GM23338 (cell line): ENCODE results near the gene PRTN3. TPM values are rescaled to one million over a fixed set of nuclear protein-coding genes. Genes with fewer than 3 reads are reported as not detected.

Experiments used
- ATAC-seq: fragments of 200-7000 bp; cut with Tn5 transposase; 3 replicates; pipeline ENCODE4 v1.9.1; 2020
- DNase-seq: peaks from one replicate; pipeline ENCODE4 v3.0.0-alpha.2; 2015; ENCODE audit warnings: low spot score
- H2AFZ ChIP-seq: fragments of 200-600 bp; sonication (generic); 2 replicates; pipeline ENCODE4 v1.8.0; 2016; ENCODE audit warnings: antibody characterized with exemption, mild to moderate bottlenecking, moderate library complexity
- H3F3A ChIP-seq: fragments of 200-600 bp; sonication (generic); replicated peaks from 2 replicates; pipeline ENCODE4 v1.8.0; 2017; ENCODE audit warnings: antibody characterized with exemption, mixed run types, low read depth
- H3K27ac ChIP-seq: fragments of 200-600 bp; sonication (generic); 2 replicates; pipeline ENCODE4 v1.6.1; 2016; ENCODE audit warnings: low read depth
- H3K27me3 ChIP-seq: fragments of 200-600 bp; sonication (generic); 2 replicates; pipeline ENCODE4 v1.8.0; 2016; ENCODE audit warnings: mild to moderate bottlenecking, mixed run types, moderate library complexity; ENCODE audit not compliant: insufficient read depth
- H3K36me3 ChIP-seq: fragments of 200-600 bp; sonication (generic); 2 replicates; pipeline ENCODE4 v1.8.0; 2016; ENCODE audit warnings: mild to moderate bottlenecking; ENCODE audit not compliant: insufficient read depth
- H3K4me1 ChIP-seq: fragments of 200-600 bp; sonication (generic); 2 replicates; pipeline ENCODE4 v1.8.0; 2016; ENCODE audit warnings: mild to moderate bottlenecking, moderate library complexity; ENCODE audit not compliant: insufficient read depth
- H3K4me2 ChIP-seq: fragments of 200-600 bp; sonication (generic); 2 replicates; pipeline ENCODE4 v1.7.1; 2017; ENCODE audit warnings: mixed run types
- H3K4me3 ChIP-seq: fragments of 200-600 bp; sonication (generic); 2 replicates; pipeline ENCODE4 v1.6.1; 2016; ENCODE audit warnings: mixed run types
- H3K79me2 ChIP-seq: fragments of 200-600 bp; sonication (generic); replicated peaks from 2 replicates; pipeline ENCODE4 v1.8.0; 2017; ENCODE audit warnings: mild to moderate bottlenecking; ENCODE audit not compliant: insufficient read depth
- H3K9me2 ChIP-seq: fragments of 200-600 bp; sonication (generic); 2 replicates; pipeline ENCODE4 v1.8.0; 2017; ENCODE audit not compliant: insufficient read depth
- H4K20me1 ChIP-seq: fragments of 200-600 bp; sonication (generic); replicated peaks from 2 replicates; pipeline ENCODE4 v1.8.0; 2017; ENCODE audit warnings: mild to moderate bottlenecking; ENCODE audit not compliant: insufficient read depth
- H3K27ac Mint-ChIP-seq: 2 replicates; pipeline ENCODE4 v1.8.0; 2020; ENCODE audit warnings: inconsistent platforms, mild to moderate bottlenecking, moderate library complexity, mixed read lengths
- H3K27me3 Mint-ChIP-seq: 3 replicates; pipeline ENCODE4 v1.8.0; 2022; ENCODE audit warnings: low read depth, mild to moderate bottlenecking, moderate library complexity, mixed read lengths, inconsistent platforms; ENCODE audit not compliant: insufficient read depth, poor library complexity
- H3K36me3 Mint-ChIP-seq: 3 replicates; pipeline ENCODE4 v1.8.0; 2021; ENCODE audit warnings: low read depth, mild to moderate bottlenecking, inconsistent platforms, moderate library complexity, mixed read lengths
- H3K4me1 Mint-ChIP-seq: 3 replicates; pipeline ENCODE4 v1.8.0; 2020; ENCODE audit warnings: mild to moderate bottlenecking, inconsistent platforms, mixed read lengths
- H3K4me3 Mint-ChIP-seq: 3 replicates; pipeline ENCODE4 v1.8.0; 2021; ENCODE audit warnings: moderate library complexity, mild to moderate bottlenecking, inconsistent platforms, mixed read lengths
- H3K9me3 Mint-ChIP-seq: 3 replicates; pipeline ENCODE4 v1.8.0; 2020; ENCODE audit warnings: moderate library complexity, mild to moderate bottlenecking, inconsistent platforms, mixed read lengths
- CREB1 ChIP-seq: fragments of 250-450 bp; sonication (Bioruptor Pico); IDR thresholded peaks from 2 replicates; pipeline ENCODE4 v1.5.0; 2020; ENCODE audit warnings: low read depth, mild to moderate bottlenecking, moderate library complexity
- CTCF ChIP-seq, 2 experiments: fragments of 200-600 bp in 1 of 2; sonication (generic) in 1 of 2; conservative IDR thresholded peaks; 2 replicates each; pipeline versions ENCODE4 v1.5.1 to v1.6.1; 2016 to 2017; ENCODE audit warnings: antibody characterized with exemption in 2 of 2, low read depth in 2 of 2, mild to moderate bottlenecking in 2 of 2, moderate library complexity in 1 of 2
- EZH2 ChIP-seq: fragments of 200-600 bp; sonication (generic); IDR thresholded peaks from one replicate; pipeline ENCODE4 v1.8.0; 2017; ENCODE audit warnings: antibody characterized with exemption, mild to moderate bottlenecking, low read depth; ENCODE audit not compliant: unreplicated experiment
- POLR2AphosphoS5 ChIP-seq: IDR thresholded peaks from 2 replicates; pipeline ENCODE4 v1.6.1; 2016; ENCODE audit warnings: antibody characterized with exemption, low read depth
- ZNF462 ChIP-seq: fragments of 250-450 bp; sonication (Bioruptor Pico); IDR thresholded peaks from 2 replicates; pipeline ENCODE4 v1.5.0; 2020; ENCODE audit warnings: mild to moderate bottlenecking, moderate library complexity
- polyA plus RNA-seq: library from polyadenylated mRNA; unstranded; fragments of >200 nt; fragmentation: Nextera tagmentation; extraction: Ambion mirVana; gene quantifications from 2 replicates; pipeline ENCODE4 v1.2.1, GENCODE V29; 2016
- total RNA-seq: library from RNA; depleted of rRNA; stranded (reverse); fragments of >200 nt; shearing (Covaris generic); gene quantifications from 2 replicates; pipeline ENCODE4 v1.2.3, GENCODE V29; 2014

The PRTN3 gene
- total and polyA plus RNA-seq, 2 experiments from 2014 or later: 0.21 to 0.68 TPM

GRCh38 chr19:882871-883497, 42.2 kb downstream of the PRTN3 start:
- no peak overlapping the region for H3K4me2 ChIP-seq
- ATAC-seq (no peak), DNase-seq (no peak)
- no peaks in the 10 kb centered on the region for H3K36me3 ChIP-seq
- no peak overlapping the region for H3K4me3 Mint-ChIP-seq
- TF ChIP-seq EZH2 (no peak), CREB1 (CRISPR knock-in tag) (no peak)
- no peaks in the 10 kb centered on the region; the same call in 2 of the 3 replicates for H3K9me3 Mint-ChIP-seq
- H3K4me1 ChIP-seq: no peaks in the 10 kb centered on the region
- H3K4me3 ChIP-seq: no peak overlapping the region
- H2AFZ ChIP-seq: no peak overlapping the region
- no peaks in the 10 kb centered on the region for H3F3A ChIP-seq
- H3K27ac ChIP-seq: no peak overlapping the region
- no peaks in the 10 kb centered on the region for H3K4me1 Mint-ChIP-seq
- H3K27ac Mint-ChIP-seq: no peak overlapping the region
- no peaks in the 10 kb centered on the region for H3K79me2 ChIP-seq
- peaks cover 32% of the 10 kb centered on the region; the same call in 2 of the 3 replicates for H3K36me3 Mint-ChIP-seq
- H3K9me2 ChIP-seq: no peaks in the 10 kb centered on the region
- no peaks in the 10 kb centered on the region for H3K27me3 ChIP-seq
- peaks cover 4% of the 10 kb centered on the region; the same call in 1 of the 2 replicates for H4K20me1 ChIP-seq
- H3K27me3 Mint-ChIP-seq: peaks cover 2% of the 10 kb centered on the region

GRCh38 chr19:883661-884211, 42.9 kb downstream of the PRTN3 start:
- Histone ChIP-seq H3K4me1 (no peaks in the 10 kb centered on the region), H3F3A (no peaks in the 10 kb centered on the region), H4K20me1 (peaks cover 4% of the 10 kb centered on the region; the same call in 1 of the 2 replicates), H3K27ac (no peak overlapping the region), H3K4me2 (no peak overlapping the region), H3K4me3 (no peak overlapping the region), H3K79me2 (no peaks in the 10 kb centered on the region), H2AFZ (no peak overlapping the region), H3K9me2 (no peaks in the 10 kb centered on the region), H3K36me3 (no peaks in the 10 kb centered on the region), H3K27me3 (no peaks in the 10 kb centered on the region)
- H3K27ac Mint-ChIP-seq: no peak overlapping the region
- no peaks in the 10 kb centered on the region; the same call in 2 of the 3 replicates for H3K9me3 Mint-ChIP-seq
- ATAC-seq (peak; percentile 52), DNase-seq (no peak)
- no peak overlapping the region for H3K4me3 Mint-ChIP-seq
- TF ChIP-seq CTCF (conservative IDR thresholded peaks at IDR 0.05; ENCODE audit: low read depth in 2 of 2) (peak; percentile 9 to 40; a peak in 2 of 4 replicates), POLR2AphosphoS5 (no peak), ZNF462 (CRISPR knock-in tag) (no peak)
- peaks cover 2% of the 10 kb centered on the region for H3K27me3 Mint-ChIP-seq
- peaks cover 32% of the 10 kb centered on the region; the same call in 2 of the 3 replicates for H3K36me3 Mint-ChIP-seq
- H3K4me1 Mint-ChIP-seq: no peaks in the 10 kb centered on the region
